A549 (cell line): ENCODE measurements around the gene TRPM6. TPM values are rescaled to one million over a fixed set of nuclear protein-coding genes. Genes with fewer than 3 reads are reported as not detected.

Source experiments
- ATAC-seq, 2 experiments: fragments of 200-7000 bp in 1 of 2; fragments of >200 bp in 1 of 2; cut with Nextera tagmentation in 1 of 2; cut with Tn5 transposase in 1 of 2; 3 replicates each; pipeline versions ENCODE4 v1.8.0 to v1.9.1; 2018 to 2020; ENCODE audit warnings: mild to moderate bottlenecking in 1 of 2, moderate library complexity in 1 of 2
- CTCF ChIA-PET: fragments of 300-600 bp; sonication (Branson Sonifier 250); formaldehyde crosslinking; extraction: SDS; loops from one replicate; lab custom pipeline; 2021; ENCODE audit warnings: antibody characterized with exemption, inconsistent platforms; lab: Yijun Ruan, JAX
- POLR2A ChIA-PET: fragments of 350-600 bp; formaldehyde crosslinking; extraction: SDS; loops from one replicate; lab custom pipeline; 2021; ENCODE audit warnings: antibody characterized with exemption, inconsistent platforms; lab: Yijun Ruan, JAX
- DNase-seq, 2 experiments: peaks; one replicate each; pipeline versions ENCODE4 v3.0.0 to v3.0.0-alpha.2; 2011 to 2016; ENCODE audit warnings: low read depth in 1 of 2, low spot score in 1 of 2
- FAIRE-seq: peaks from 2 replicates; lab custom pipeline; 2011; peaks lifted over from hg19 to GRCh38; lab: Jason Lieb, UNC
- H3K27ac ChIP-seq, 2 experiments: fragments of >200 bp; sonication (Bioruptor Twin); formaldehyde crosslinking; 3 replicates each; pipeline ENCODE4 v1.5.1; 2016 to 2017
- H3K4me1 ChIP-seq: fragments of >200 bp; sonication (Bioruptor Twin); formaldehyde crosslinking; 3 replicates; pipeline ENCODE4 v1.6.1; 2016
- H3K4me2 ChIP-seq: fragments of >200 bp; sonication (Bioruptor Twin); formaldehyde crosslinking; 3 replicates; pipeline ENCODE4 v1.6.1; 2016
- H3K4me3 ChIP-seq: fragments of >200 bp; sonication (Bioruptor Twin); formaldehyde crosslinking; 3 replicates; pipeline ENCODE4 v1.5.1; 2016
- H3K9me3 ChIP-seq: fragments of >200 bp; sonication (Bioruptor Twin); formaldehyde crosslinking; 3 replicates; pipeline ENCODE4 v1.6.1; 2016
- BCL3 ChIP-seq: fragments of >200 bp; sonication (Bioruptor Twin); formaldehyde crosslinking; IDR thresholded peaks from 3 replicates; pipeline ENCODE4 v1.6.1; 2016
- BHLHE40 ChIP-seq: IDR thresholded peaks from 2 replicates; pipeline ENCODE4 v1.6.1; 2012; ENCODE audit warnings: low read depth, low read length, inconsistent platforms
- CEBPB ChIP-seq, 2 experiments: fragments of >200 bp in 1 of 2; sonication (Bioruptor Twin) in 1 of 2; formaldehyde crosslinking in 1 of 2; IDR thresholded peaks; 2 replicates each; pipeline ENCODE4 v1.6.1; 2012 to 2016
- E2F6 ChIP-seq: IDR thresholded peaks from 2 replicates; pipeline ENCODE4 v1.6.1; 2012; ENCODE audit warnings: low read depth, borderline replicate concordance
- EHF ChIP-seq: fragments of 250-450 bp; sonication (Bioruptor Pico); IDR thresholded peaks from 2 replicates; pipeline ENCODE4 v1.5.0; 2020; ENCODE audit warnings: mild to moderate bottlenecking
- EHMT2 ChIP-seq: fragments of 200-600 bp; sonication (generic); IDR thresholded peaks from 2 replicates; pipeline ENCODE4 v1.6.1; 2016; ENCODE audit warnings: antibody characterized with exemption, low read depth, mild to moderate bottlenecking, moderate library complexity
- ELK1 ChIP-seq: fragments of 150-350 bp; IDR thresholded peaks from 2 replicates; pipeline ENCODE4 v1.6.1; 2014; ENCODE audit warnings: low read depth, mild to moderate bottlenecking, low read length
- EP300 ChIP-seq, 2 experiments: fragments of >200 bp; sonication (Bioruptor Twin); formaldehyde crosslinking; IDR thresholded peaks; 2 replicates in 1 of 2; 3 replicates in 1 of 2; pipeline ENCODE4 v1.6.1; 2016 to 2017
- ESRRA ChIP-seq: fragments of 150-350 bp; IDR thresholded peaks from 2 replicates; pipeline ENCODE4 v1.6.1; 2014; ENCODE audit warnings: mild to moderate bottlenecking, low read length, borderline replicate concordance
- HES2 ChIP-seq: fragments of >200 bp; sonication (Bioruptor Twin); formaldehyde crosslinking; IDR thresholded peaks from 2 replicates; pipeline ENCODE4 v1.6.1; 2016
- HOXA7 ChIP-seq: fragments of 250-450 bp; sonication (Bioruptor Pico); IDR thresholded peaks from 2 replicates; pipeline ENCODE4 v1.5.0; 2020; ENCODE audit warnings: mild to moderate bottlenecking, moderate library complexity
- HOXB13 ChIP-seq: fragments of 250-450 bp; sonication (Bioruptor Pico); IDR thresholded peaks from 2 replicates; pipeline ENCODE4 v1.5.0; 2020; ENCODE audit warnings: low read depth, mild to moderate bottlenecking, moderate library complexity
- HOXB5 ChIP-seq: fragments of 250-450 bp; sonication (Bioruptor Pico); IDR thresholded peaks from 2 replicates; pipeline ENCODE4 v1.5.0; 2020; ENCODE audit warnings: mild to moderate bottlenecking, moderate library complexity
- JUNB ChIP-seq: fragments of >200 bp; sonication (Bioruptor Twin); formaldehyde crosslinking; IDR thresholded peaks from 2 replicates; pipeline ENCODE4 v1.6.1; 2016
- KDM5A ChIP-seq: fragments of 200-600 bp; sonication (generic); IDR thresholded peaks from 2 replicates; pipeline ENCODE4 v1.6.1; 2016; ENCODE audit warnings: antibody characterized with exemption, mild to moderate bottlenecking
- MAX ChIP-seq: IDR thresholded peaks from 2 replicates; pipeline ENCODE4 v1.6.1; 2012
- MYC ChIP-seq: IDR thresholded peaks from 2 replicates; pipeline ENCODE4 v1.6.1; 2012; ENCODE audit warnings: mild to moderate bottlenecking, inconsistent platforms, low read length, improper control_type of control experiment, borderline replicate concordance
- NR3C1 ChIP-seq: fragments of >200 bp; sonication (Bioruptor Twin); formaldehyde crosslinking; IDR thresholded peaks from 3 replicates; pipeline ENCODE4 v1.6.1; 2017
- PHF8 ChIP-seq: fragments of 200-600 bp; sonication (generic); IDR thresholded peaks from 2 replicates; pipeline ENCODE4 v1.6.1; 2016; ENCODE audit warnings: low read depth, mild to moderate bottlenecking, antibody characterized with exemption, moderate library complexity, borderline replicate concordance
- POLR2A ChIP-seq: IDR thresholded peaks from 2 replicates; pipeline ENCODE4 v1.6.1; 2012; ENCODE audit warnings: mild to moderate bottlenecking, low read length
- RCOR1 ChIP-seq: fragments of 150-350 bp; IDR thresholded peaks from 2 replicates; pipeline ENCODE4 v1.6.1; 2014; ENCODE audit warnings: antibody characterized with exemption, low read length, low read depth
- RFX5 ChIP-seq: fragments of 450-650 bp; IDR thresholded peaks from 2 replicates; pipeline ENCODE4 v1.7.1; 2014; ENCODE audit warnings: antibody characterized with exemption, mild to moderate bottlenecking, moderate library complexity
- RNF2 ChIP-seq: fragments of 200-600 bp; sonication (generic); IDR thresholded peaks from 2 replicates; pipeline ENCODE4 v1.6.1; 2016; ENCODE audit warnings: low read depth, mild to moderate bottlenecking, antibody characterized with exemption, moderate library complexity, borderline replicate concordance
- SMC3 ChIP-seq: fragments of >200 bp; sonication (Bioruptor Twin); formaldehyde crosslinking; IDR thresholded peaks from 3 replicates; pipeline ENCODE4 v1.6.1; 2018; ENCODE audit warnings: inconsistent platforms
- SREBF2 ChIP-seq: fragments of 450-650 bp; IDR thresholded peaks from 2 replicates; pipeline ENCODE4 v1.6.1; 2014; ENCODE audit warnings: mild to moderate bottlenecking, moderate library complexity
- TP53 ChIP-seq: fragments of 250-450 bp; sonication (Bioruptor Pico); IDR thresholded peaks from 2 replicates; pipeline ENCODE4 v1.5.0; 2021; ENCODE audit warnings: mild to moderate bottlenecking, moderate library complexity
- ZC3H11A ChIP-seq: fragments of 450-650 bp; IDR thresholded peaks from 2 replicates; pipeline ENCODE4 v1.6.1; 2014; ENCODE audit warnings: antibody characterized with exemption, mild to moderate bottlenecking
- WGBS: methylation state at CpG from one replicate; pipeline ENCODE4 v1.1.6; 2017; ENCODE audit errors: missing lambda C conversion rate; 5-methylcytosine and 5-hydroxymethylcytosine counted together
- polyA plus RNA-seq, 4 experiments: library from polyadenylated mRNA; depleted of rRNA in 3 of 4; stranded (reverse); fragments of >200 nt; fragmentation: RNase III in 1 of 4; extraction: RNeasy Plus Mini Kit Qiagen cat#74134 plus additional on column Dnase treatment in 1 of 4; gene quantifications; 2 replicates in 3 of 4; 3 replicates in 1 of 4; pipeline ENCODE4 v1.2.3, GENCODE V29; 2011 to 2017

TRPM6 gene
- polyA plus RNA-seq, 2 of the 4 experiments (the other 2 are of a cell fraction): 1.5 to 2.1 TPM

GRCh38 chr9:74824654-74825053, 63.1 kb downstream of the TRPM6 start:
- TF ChIP-seq EHMT2: no peak
- peak in 1 of 2 experiments; percentile 35; a peak in 1 of 4 replicates for TF ChIP-seq CEBPB (IDR thresholded peaks at IDR 0.05)
- no peaks in the 10 kb centered on the region for H3K9me3 ChIP-seq
- no peak overlapping the region for H3K4me3 ChIP-seq
- no peak overlapping the region for H3K27ac ChIP-seq
- H3K4me2 ChIP-seq: no peak overlapping the region
- no peak for FAIRE-seq
- 48% methylated on average over 1 of the region's 1 CpG for WGBS
- ChIA-PET POLR2A (interaction anchor here (0.7 kb wide), 1 partner anchor 66 kb away, joined by 4 read pairs; no protein-coding TSS in a partner anchor), CTCF (interaction anchor here (0.7 to 1.3 kb wide), 4 partner anchors 27 to 174 kb away, joined by 3 read pairs; no protein-coding TSS in a partner anchor)
- DNase-seq: peak in 1 of 2 experiments; percentile 66
- no peaks in the 10 kb centered on the region for H3K4me1 ChIP-seq
- ATAC-seq: peak; percentile 42 to 62; a peak in 5 of 6 replicates

GRCh38 chr9:74821636-74822035, 66.1 kb downstream of the TRPM6 start:
- ATAC-seq (no peak), FAIRE-seq (no peak), DNase-seq (no peak)
- no peak overlapping the region for H3K4me3 ChIP-seq
- H3K9me3 ChIP-seq: no peaks in the 10 kb centered on the region
- no peak overlapping the region for H3K27ac ChIP-seq
- POLR2A ChIA-PET: no interaction called here
- TF ChIP-seq HOXA7 (CRISPR knock-in tag): no peak
- 0 out of 2 replicates have a peak, but pooled peaks have one; percentile 17 for TF ChIP-seq POLR2A
- WGBS: 64% methylated on average over 8 of the region's 8 CpGs
- CTCF ChIA-PET: interaction anchor here (1.0 to 1.4 kb wide), 3 partner anchors 46 to 130 kb away, joined by 3 to 4 read pairs (median 3); no protein-coding TSS in a partner anchor
- H3K4me2 ChIP-seq: no peak overlapping the region
- H3K4me1 ChIP-seq: no peaks in the 10 kb centered on the region

- FAIRE-seq (no peak), DNase-seq (no peak), ATAC-seq (no peak)
- Histone ChIP-seq H3K4me2 (no peak overlapping the region), H3K4me3 (no peak overlapping the region), H3K27ac (no peak overlapping the region), H3K4me1 (no peaks in the 10 kb centered on the region), H3K9me3 (no peaks in the 10 kb centered on the region)
- TF ChIP-seq ELK1 (no peak), ESRRA (no peak), JUNB (no peak), NR3C1 (no peak), POLR2A (no peak), HOXB5 (CRISPR knock-in tag) (no peak), BHLHE40 (no peak), PHF8 (no peak), ZC3H11A (no peak), KDM5A (no peak), EP300 (IDR thresholded peaks at IDR 0.05) (no peak), HOXA7 (CRISPR knock-in tag) (no peak), SMC3 (no peak), RCOR1 (no peak), TP53 (CRISPR knock-in tag) (no peak), HOXB13 (no peak), MAX (no peak), HES2 (no peak)
- 82% methylated on average over 2 of the region's 2 CpGs for WGBS
- ChIA-PET POLR2A (no interaction called here), CTCF (interaction anchor here (0.6 to 1.2 kb wide), 2 partner anchors 10 to 20 kb away, joined by 3 to 4 read pairs; no protein-coding TSS in a partner anchor)
Observed at GRCh38 chr9:74817816-74818215, 69.9 kb downstream of the TRPM6 start.

- 52% methylated on average over 9 of the region's 9 CpGs for WGBS
- no peak overlapping the region for H3K4me2 ChIP-seq
- DNase-seq (no peak), ATAC-seq (no peak), FAIRE-seq (no peak)
- ChIA-PET POLR2A (interaction anchor here (1.1 kb wide), 1 partner anchor 211 kb away, joined by 9 read pairs; the partner anchor contains the start of gene CARNMT1), CTCF (interaction anchor here (0.6 to 1.2 kb wide), 2 partner anchors 11 to 20 kb away, joined by 3 to 4 read pairs; no protein-coding TSS in a partner anchor)
- H3K4me1 ChIP-seq: no peaks in the 10 kb centered on the region
- no peaks in the 10 kb centered on the region for H3K9me3 ChIP-seq
- H3K27ac ChIP-seq: no peak overlapping the region
- no peak overlapping the region for H3K4me3 ChIP-seq
- TF ChIP-seq SREBF2: no peak
- TF ChIP-seq ELK1: no peak
- no peak for TF ChIP-seq TP53 (CRISPR knock-in tag)
- no peak for TF ChIP-seq RNF2
- TF ChIP-seq E2F6: no peak
- no peak for TF ChIP-seq HOXA7 (CRISPR knock-in tag)
- no peak for TF ChIP-seq EHF
- TF ChIP-seq RFX5: no peak
- TF ChIP-seq MYC: no peak
- TF ChIP-seq BCL3: no peak
Observed at GRCh38 chr9:74817281-74817810, 70.4 kb downstream of the TRPM6 start.
